Vagina (tissue), 2 donors: Measurements from ENCODE around the gene ALKBH8.

Experiments
- POLR2A ChIP-seq, 2 donors: fragments of 450-650 bp; IDR thresholded peaks; one replicate each; pipeline ENCODE4 v1.6.1; 2017; ENCODE audit warnings: antibody characterized with exemption in 2 of 2, mild to moderate bottlenecking in 2 of 2, moderate library complexity in 2 of 2
- POLR2AphosphoS5 ChIP-seq, 2 donors: sonication (generic); formaldehyde crosslinking; IDR thresholded peaks; one replicate each; pipeline ENCODE4 v1.9.0; 2017; ENCODE audit warnings: antibody characterized with exemption in 2 of 2, mild to moderate bottlenecking in 2 of 2, low read depth in 1 of 2; ENCODE audit not compliant: insufficient read depth in 1 of 2
- TF ChIP-seq, protein P1 (sequence below), 3 experiments: fragments of 450-650 bp in 2 of 3; fragments of 200-600 bp in 1 of 3; sonication (generic) in 1 of 3; IDR thresholded peaks; one replicate each; pipeline ENCODE4 v1.5.1; 2017 to 2019; ENCODE audit warnings: antibody characterized with exemption in 3 of 3, mild to moderate bottlenecking in 2 of 3, moderate library complexity in 2 of 3

DNA sequence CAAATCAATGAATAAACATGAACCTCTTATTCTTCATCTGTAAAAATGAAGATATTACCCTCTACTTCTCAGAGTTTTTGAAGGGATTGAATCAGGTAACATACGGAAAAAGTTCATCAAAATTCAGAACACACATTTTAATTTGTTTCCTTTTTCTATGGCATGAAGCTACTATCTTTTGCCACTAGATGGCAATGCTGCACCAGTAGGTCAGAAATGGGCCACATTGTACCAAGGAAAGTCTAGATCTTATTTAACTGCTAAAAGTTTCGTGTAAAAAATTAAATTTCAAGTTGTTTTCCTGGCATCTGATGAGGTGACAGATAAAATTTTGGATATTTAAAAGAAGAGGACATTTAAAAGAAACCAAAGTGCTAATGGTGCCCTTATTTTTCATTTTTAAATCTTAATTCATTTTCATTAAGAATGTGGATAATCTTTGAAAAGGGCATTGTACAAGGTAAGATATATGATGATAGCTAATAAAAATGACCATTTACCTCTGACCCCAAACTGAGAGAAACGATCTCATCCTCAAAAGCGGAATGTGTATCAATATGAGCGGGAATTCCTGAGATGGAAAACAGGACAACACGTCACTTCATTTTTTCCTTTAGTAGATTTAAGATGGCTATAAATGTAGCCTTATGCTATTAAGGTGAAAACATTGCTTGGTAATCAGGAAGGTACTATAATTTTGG lies 16.1 kb downstream of the ALKBH8 start:
- TF ChIP-seq, protein P1, sequence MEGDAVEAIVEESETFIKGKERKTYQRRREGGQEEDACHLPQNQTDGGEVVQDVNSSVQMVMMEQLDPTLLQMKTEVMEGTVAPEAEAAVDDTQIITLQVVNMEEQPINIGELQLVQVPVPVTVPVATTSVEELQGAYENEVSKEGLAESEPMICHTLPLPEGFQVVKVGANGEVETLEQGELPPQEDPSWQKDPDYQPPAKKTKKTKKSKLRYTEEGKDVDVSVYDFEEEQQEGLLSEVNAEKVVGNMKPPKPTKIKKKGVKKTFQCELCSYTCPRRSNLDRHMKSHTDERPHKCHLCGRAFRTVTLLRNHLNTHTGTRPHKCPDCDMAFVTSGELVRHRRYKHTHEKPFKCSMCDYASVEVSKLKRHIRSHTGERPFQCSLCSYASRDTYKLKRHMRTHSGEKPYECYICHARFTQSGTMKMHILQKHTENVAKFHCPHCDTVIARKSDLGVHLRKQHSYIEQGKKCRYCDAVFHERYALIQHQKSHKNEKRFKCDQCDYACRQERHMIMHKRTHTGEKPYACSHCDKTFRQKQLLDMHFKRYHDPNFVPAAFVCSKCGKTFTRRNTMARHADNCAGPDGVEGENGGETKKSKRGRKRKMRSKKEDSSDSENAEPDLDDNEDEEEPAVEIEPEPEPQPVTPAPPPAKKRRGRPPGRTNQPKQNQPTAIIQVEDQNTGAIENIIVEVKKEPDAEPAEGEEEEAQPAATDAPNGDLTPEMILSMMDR (IDR thresholded peaks at IDR 0.05), result peak; percentile 10 to 55 (median 34)
- TF ChIP-seq POLR2A (IDR thresholded peaks at IDR 0.05) (no peak), POLR2AphosphoS5 (IDR thresholded peaks at IDR 0.05; ENCODE audit: insufficient read depth in 1 of 2, low read depth in 1 of 2) (no peak)
